Fibroblast of pulmonary artery (primary cell): Measurements from ENCODE around the gene GMDS.
"Not testable (repeated sequence)": the region's sequence is repeated elsewhere in the genome, so short reads cannot be mapped to it uniquely, and the experiment has no call there.

Experiments
- DNase-seq: peaks from one replicate; pipeline ENCODE4 v3.0.0-alpha.2; 2010; ENCODE audit warnings: low read depth
- H3K4me3 ChIP-seq: replicated peaks from 2 replicates; pipeline ENCODE4 v1.5.1; 2011; ENCODE audit warnings: low read depth, mild to moderate bottlenecking, control low read depth, low read length, moderate library complexity
- TF ChIP-seq, protein P1 (sequence below): IDR thresholded peaks from 2 replicates; pipeline ENCODE4 v1.5.1; 2011; ENCODE audit warnings: mild to moderate bottlenecking, control low read depth, low read length, inconsistent platforms; ENCODE audit errors: missing control alignments

The GMDS gene

DNA sequence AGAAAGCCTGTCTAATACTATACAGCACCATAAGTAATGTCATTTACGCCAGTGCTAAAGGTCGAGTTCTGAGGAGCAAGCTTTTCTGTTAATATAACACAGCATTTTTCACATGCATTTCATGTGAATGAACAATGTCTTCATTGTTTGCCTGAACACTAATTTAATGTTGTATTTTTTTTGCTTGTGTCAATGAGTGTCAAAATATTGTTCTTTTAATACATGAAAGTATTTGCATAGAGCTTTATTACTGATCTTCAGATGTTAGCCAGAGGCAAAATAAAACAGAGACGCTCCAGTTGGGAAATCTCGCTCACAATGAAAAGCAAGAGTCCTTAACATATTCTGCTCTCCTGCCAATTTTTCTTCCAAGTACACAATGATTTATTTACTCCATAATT is 483.9 kb downstream of the GMDS start:
- no peak overlapping the region for H3K4me3 ChIP-seq
- TF ChIP-seq, protein P1, sequence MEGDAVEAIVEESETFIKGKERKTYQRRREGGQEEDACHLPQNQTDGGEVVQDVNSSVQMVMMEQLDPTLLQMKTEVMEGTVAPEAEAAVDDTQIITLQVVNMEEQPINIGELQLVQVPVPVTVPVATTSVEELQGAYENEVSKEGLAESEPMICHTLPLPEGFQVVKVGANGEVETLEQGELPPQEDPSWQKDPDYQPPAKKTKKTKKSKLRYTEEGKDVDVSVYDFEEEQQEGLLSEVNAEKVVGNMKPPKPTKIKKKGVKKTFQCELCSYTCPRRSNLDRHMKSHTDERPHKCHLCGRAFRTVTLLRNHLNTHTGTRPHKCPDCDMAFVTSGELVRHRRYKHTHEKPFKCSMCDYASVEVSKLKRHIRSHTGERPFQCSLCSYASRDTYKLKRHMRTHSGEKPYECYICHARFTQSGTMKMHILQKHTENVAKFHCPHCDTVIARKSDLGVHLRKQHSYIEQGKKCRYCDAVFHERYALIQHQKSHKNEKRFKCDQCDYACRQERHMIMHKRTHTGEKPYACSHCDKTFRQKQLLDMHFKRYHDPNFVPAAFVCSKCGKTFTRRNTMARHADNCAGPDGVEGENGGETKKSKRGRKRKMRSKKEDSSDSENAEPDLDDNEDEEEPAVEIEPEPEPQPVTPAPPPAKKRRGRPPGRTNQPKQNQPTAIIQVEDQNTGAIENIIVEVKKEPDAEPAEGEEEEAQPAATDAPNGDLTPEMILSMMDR = no peak
- no peak for DNase-seq

DNA sequence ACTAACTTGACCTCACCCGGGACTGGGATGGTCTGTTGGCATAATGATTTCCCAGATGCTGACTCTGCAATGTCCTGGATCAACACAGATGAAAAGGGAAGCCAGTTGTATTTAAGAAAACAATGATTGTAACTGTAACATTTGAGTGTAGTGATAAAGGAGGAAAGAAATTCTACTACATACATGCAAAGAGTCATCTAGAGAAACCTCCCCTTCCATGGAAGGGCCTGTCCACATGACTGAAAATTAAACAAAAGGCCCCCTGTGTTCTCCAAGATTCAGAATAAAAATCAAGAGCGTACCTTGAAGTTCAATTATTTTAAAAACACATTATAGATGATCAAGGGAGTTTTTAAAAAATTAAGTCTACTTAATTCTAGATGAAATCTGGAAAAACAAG is 484.5 kb downstream of the GMDS start:
- TF ChIP-seq, protein P1 = no peak
- no peak for DNase-seq
- no peak overlapping the region for H3K4me3 ChIP-seq

DNA sequence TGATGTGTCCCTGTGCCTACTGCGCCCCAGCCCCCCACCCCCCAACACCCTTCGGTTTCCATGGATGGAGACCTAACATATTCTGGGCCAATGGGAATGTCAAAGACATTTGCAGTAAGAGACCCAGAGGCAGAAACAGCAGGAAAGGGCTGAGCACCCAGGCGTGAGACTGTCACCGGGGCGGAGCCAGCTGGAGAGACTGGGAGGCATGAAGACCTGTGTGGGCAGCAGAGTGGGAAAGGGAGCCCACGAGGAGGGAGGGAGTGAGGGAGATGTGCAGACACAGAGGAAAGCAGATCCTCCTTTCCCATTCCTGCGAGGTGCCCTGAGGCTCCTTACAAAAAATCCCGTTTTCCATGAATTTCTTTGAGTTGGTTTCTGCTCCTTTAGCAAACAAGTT is 485.5 kb downstream of the GMDS start:
- no peak for DNase-seq
- TF ChIP-seq, protein P1 = no peak

DNA sequence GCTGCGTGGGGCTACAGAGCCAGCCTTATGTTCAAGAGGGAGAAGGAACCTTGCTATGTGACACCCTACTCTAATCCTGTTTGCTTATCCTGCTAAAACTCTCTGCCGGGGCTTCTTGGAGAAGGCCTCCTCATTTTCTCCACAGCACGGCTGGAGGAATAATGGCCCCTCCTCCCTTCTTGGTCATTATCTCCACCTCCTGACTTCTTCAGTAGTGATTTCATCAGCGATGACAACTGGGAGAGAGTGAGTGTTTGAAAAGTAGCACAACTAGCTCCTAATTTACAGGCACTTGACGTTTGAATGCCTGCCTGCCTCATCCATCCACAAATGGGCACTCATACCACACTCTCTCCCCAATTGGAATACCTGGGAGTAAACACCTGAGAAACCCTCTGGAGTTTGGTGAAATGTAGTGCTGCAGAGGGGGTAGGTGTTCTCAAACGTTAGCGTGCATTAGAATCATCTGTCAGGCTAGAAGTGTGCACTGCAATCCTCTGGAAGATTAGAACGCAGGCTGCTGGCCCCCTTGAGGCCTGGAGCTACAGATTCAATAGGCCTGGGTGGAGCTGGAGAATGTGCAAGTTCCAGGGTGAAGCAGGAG is 487.2 kb downstream of the GMDS start:
- TF ChIP-seq, protein P1 = no peak
- H3K4me3 ChIP-seq = no peak overlapping the region
- DNase-seq = no peak

More for the DNA sequence above, 485.5 kb downstream of the GMDS start:
- H3K4me3 ChIP-seq = no peak overlapping the region

DNA sequence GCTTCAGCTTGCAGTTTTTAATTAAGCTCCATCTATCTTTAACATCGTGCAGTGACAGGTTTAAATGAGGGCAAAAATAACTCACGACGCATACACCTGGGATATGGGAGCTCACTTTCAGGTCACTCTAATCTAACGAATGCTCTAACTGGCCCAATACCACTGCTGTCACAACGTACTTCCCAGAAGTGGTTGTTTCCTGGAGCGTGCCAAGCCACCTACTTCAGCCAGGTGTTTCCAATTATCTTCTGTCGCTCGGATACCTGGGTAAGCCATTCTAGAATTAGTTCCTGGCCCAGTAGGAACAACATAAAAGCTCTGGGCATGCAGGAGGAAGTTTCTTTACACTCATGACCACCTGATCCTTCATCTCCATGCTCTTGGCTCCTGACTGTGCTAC is 488.3 kb downstream of the GMDS start:
- no peak for DNase-seq
- TF ChIP-seq, protein P1 = no peak
- no peak overlapping the region for H3K4me3 ChIP-seq

DNA sequence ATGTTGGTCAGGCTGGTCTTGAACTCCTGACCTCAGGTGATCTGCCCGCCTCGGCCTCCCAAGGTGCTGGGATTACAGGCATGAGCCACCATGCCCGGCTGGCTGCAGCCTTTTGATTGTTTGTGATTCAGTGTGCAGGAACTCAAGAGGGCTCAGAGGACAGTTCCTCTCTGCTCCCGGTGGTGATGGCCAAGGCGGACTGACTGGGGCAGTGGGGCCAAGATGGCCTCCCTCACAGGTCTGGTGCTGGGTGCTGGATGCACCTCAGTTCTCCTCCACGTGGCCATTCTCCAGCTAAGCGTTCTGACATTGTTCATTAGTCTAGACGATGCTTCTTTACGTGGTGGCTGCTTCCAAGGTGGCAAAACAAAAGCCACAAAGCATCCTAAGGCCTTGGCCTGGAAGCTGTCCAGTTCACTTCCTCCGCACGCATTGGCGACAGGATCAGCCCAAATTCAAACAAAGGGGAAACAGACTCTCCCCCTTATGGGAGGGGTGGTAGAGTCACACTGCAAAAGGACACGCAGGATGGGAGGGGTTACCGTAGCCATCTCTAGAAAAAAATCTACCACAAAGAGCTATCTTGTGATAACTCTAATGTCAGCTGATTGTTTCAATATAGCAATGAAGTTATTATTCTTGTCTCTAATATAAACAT is 488.8 kb downstream of the GMDS start:
- TF ChIP-seq, protein P1 = no peak
- DNase-seq = no peak
- no peak overlapping the region for H3K4me3 ChIP-seq

DNA sequence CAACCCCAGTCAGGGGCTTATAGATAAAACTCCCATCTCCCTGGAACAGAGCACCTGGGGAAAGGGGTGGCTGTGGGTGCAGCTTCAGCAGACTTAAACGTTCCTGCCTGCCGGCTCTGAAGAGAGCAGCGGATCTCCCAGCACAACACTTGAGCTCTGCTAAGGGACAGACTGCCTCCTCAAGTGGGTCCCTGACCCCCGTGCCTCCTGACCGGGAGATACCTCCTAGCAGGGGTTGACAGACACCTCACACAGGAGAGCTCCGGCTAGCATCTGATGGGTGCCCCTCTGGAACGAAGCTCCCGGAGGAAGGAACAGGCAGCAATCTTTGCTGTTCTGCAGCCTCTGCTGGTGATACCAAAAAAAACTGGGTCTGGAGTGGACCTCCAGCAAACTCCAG is 494.3 kb downstream of the GMDS start:
- DNase-seq, H3K4me3 ChIP-seq: not testable (repeated sequence)
